Panc1 (cell line): Measurements from ENCODE around the gene KAT7.

Source experiments
- CTCF ChIP-seq: fragments of 450-650 bp; IDR thresholded peaks from 2 replicates; pipeline ENCODE4 v1.5.1; 2017; ENCODE audit warnings: mild to moderate bottlenecking
- POLR2AphosphoS5 ChIP-seq: IDR thresholded peaks from 2 replicates; pipeline ENCODE4 v1.6.1; 2012; ENCODE audit warnings: mild to moderate bottlenecking, low read depth, low read length, moderate library complexity
- REST ChIP-seq, 2 experiments: IDR thresholded peaks; 2 replicates each; pipeline ENCODE4 v1.6.1; 2011 to 2012; ENCODE audit warnings: low read depth in 2 of 2, control low read depth in 1 of 2, low read length in 1 of 2, mild to moderate bottlenecking in 1 of 2, moderate library complexity in 1 of 2; ENCODE audit not compliant: insufficient read depth in 1 of 2
- SIN3A ChIP-seq: IDR thresholded peaks from 2 replicates; pipeline ENCODE4 v1.6.1; 2012; ENCODE audit warnings: low read depth, mild to moderate bottlenecking, low read length, moderate library complexity, borderline replicate concordance; ENCODE audit not compliant: insufficient read depth
- TCF7L2 ChIP-seq: IDR thresholded peaks from 2 replicates; pipeline ENCODE4 v1.6.1; 2011; ENCODE audit warnings: mild to moderate bottlenecking, low read depth, low read length, inconsistent platforms

- TF ChIP-seq CTCF (no peak), POLR2AphosphoS5 (no peak), SIN3A (no peak), TCF7L2 (no peak), REST (IDR thresholded peaks at IDR 0.05; ENCODE audit: insufficient read depth in 1 of 2, low read depth in 2 of 2, low read length in 1 of 2) (no peak)
Measured at GRCh38 chr17:49846938-49847712, 58.6 kb downstream of the KAT7 start.
